Astrocyte (in vitro differentiated cells and primary cell): ENCODE measurements around the gene PDZD2. TPM values are rescaled to one million over a fixed set of nuclear protein-coding genes. Genes with fewer than 3 reads are reported as not detected.

Experiments
- DNase-seq: peaks from one replicate; pipeline ENCODE4 v3.0.0-alpha.2; 2010; ENCODE audit warnings: low read depth
- FAIRE-seq: peaks from 2 replicates; lab custom pipeline; 2011; peaks lifted over from hg19 to GRCh38; lab: Jason Lieb, UNC
- H2AFZ ChIP-seq: 2 replicates; pipeline ENCODE4 v1.6.0; 2012; ENCODE audit warnings: low read depth, low read length, inconsistent platforms
- H3K27ac ChIP-seq: 2 replicates; pipeline ENCODE4 v1.5.1; 2011; ENCODE audit warnings: low read depth, low read length, inconsistent platforms
- H3K27me3 ChIP-seq: 2 replicates; pipeline ENCODE4 v1.6.0; 2011; ENCODE audit warnings: low read length, inconsistent platforms; ENCODE audit not compliant: insufficient read depth
- H3K36me3 ChIP-seq: 2 replicates; pipeline ENCODE4 v1.5.1; 2011; ENCODE audit warnings: low read length, inconsistent platforms; ENCODE audit not compliant: insufficient read depth
- H3K4me1 ChIP-seq: 2 replicates; pipeline ENCODE4 v1.5.1; 2011; ENCODE audit warnings: low read length, inconsistent platforms; ENCODE audit not compliant: insufficient read depth
- H3K4me2 ChIP-seq: 2 replicates; pipeline ENCODE4 v1.6.0; 2012; ENCODE audit warnings: low read length, inconsistent platforms
- H3K4me3 ChIP-seq: 2 replicates; pipeline ENCODE4 v1.5.1; 2011; ENCODE audit warnings: low read depth, mild to moderate bottlenecking, low read length, inconsistent platforms; ENCODE audit not compliant: insufficient read depth
- H3K79me2 ChIP-seq: 2 replicates; pipeline ENCODE4 v1.6.0; 2012; ENCODE audit warnings: mild to moderate bottlenecking, low read length, inconsistent platforms; ENCODE audit not compliant: insufficient read depth
- H3K9ac ChIP-seq: 2 replicates; pipeline ENCODE4 v1.6.0; 2012; ENCODE audit warnings: mild to moderate bottlenecking, low read length, inconsistent platforms
- H3K9me3 ChIP-seq: 2 replicates; pipeline ENCODE4 v1.5.1; 2012; ENCODE audit warnings: low read depth, mild to moderate bottlenecking, low read length, inconsistent platforms; ENCODE audit not compliant: insufficient read depth
- H4K20me1 ChIP-seq: 2 replicates; pipeline ENCODE4 v1.6.0; 2012; ENCODE audit warnings: low read length, inconsistent platforms; ENCODE audit not compliant: insufficient read depth
- H3K27ac Mint-ChIP-seq: one replicate; pipeline ENCODE4 v1.8.0; 2021; ENCODE audit warnings: mild to moderate bottlenecking, mixed read lengths; ENCODE audit not compliant: unreplicated experiment
- H3K27me3 Mint-ChIP-seq: one replicate; pipeline ENCODE4 v1.8.0; 2021; ENCODE audit warnings: low read depth, mixed read lengths; ENCODE audit not compliant: unreplicated experiment
- H3K36me3 Mint-ChIP-seq: one replicate; pipeline ENCODE4 v1.8.0; 2021; ENCODE audit warnings: low read depth, mixed read lengths; ENCODE audit not compliant: unreplicated experiment
- H3K4me1 Mint-ChIP-seq: one replicate; pipeline ENCODE4 v1.8.0; 2021; ENCODE audit warnings: low read depth, mixed read lengths; ENCODE audit not compliant: unreplicated experiment
- H3K4me3 Mint-ChIP-seq: one replicate; pipeline ENCODE4 v1.8.0; 2021; ENCODE audit warnings: mild to moderate bottlenecking, moderate library complexity, mixed read lengths; ENCODE audit not compliant: unreplicated experiment
- H3K9me3 Mint-ChIP-seq: one replicate; pipeline ENCODE4 v1.8.0; 2021; ENCODE audit warnings: mild to moderate bottlenecking, mixed read lengths; ENCODE audit not compliant: unreplicated experiment
- EZH2 ChIP-seq: IDR thresholded peaks from 2 replicates; pipeline ENCODE4 v1.6.1; 2012; ENCODE audit warnings: mild to moderate bottlenecking, low read length, inconsistent platforms; ENCODE audit not compliant: insufficient read depth
- total RNA-seq: library from RNA; stranded (reverse); gene quantifications from 2 replicates; pipeline ENCODE4 v1.2.1, GENCODE V29; 2021
- TF ChIP-seq, protein P1 (sequence below): IDR thresholded peaks from 2 replicates; pipeline ENCODE4 v1.5.1; 2011; ENCODE audit warnings: low read depth, mild to moderate bottlenecking, inconsistent platforms, low read length, moderate library complexity; ENCODE audit not compliant: insufficient read depth

PDZD2 gene
- total RNA-seq, 1 donor from 2014 or later = 10.3 TPM

DNA sequence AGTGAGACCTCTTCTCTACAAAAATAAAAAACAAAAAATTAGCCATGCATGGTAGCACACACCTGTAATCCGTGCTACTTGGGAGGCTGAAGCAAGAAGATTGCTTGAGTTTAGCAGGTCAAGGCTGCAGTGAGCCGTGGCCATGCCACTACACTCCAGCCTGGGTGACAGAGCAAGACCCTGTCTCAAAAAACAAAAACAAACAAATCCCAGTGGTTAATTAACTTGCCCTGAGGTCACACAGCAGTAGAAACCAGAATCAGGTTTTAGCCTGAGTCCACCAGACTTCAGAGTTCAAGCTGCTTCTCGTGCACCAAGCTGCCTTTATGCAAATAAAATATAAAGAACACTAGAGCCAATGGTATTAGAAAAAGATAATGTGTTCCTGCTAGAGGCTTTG, 365.5 kb downstream of the PDZD2 start:
- Histone ChIP-seq H3K4me3 (no peak overlapping the region), H3K27me3 (no peaks in the 10 kb centered on the region), H3K79me2 (no peaks in the 10 kb centered on the region), H2AFZ (no peak overlapping the region), H3K4me1 (no peaks in the 10 kb centered on the region), H3K4me2 (no peak overlapping the region), H4K20me1 (no peaks in the 10 kb centered on the region), H3K9me3 (no peaks in the 10 kb centered on the region), H3K27ac (no peak overlapping the region), H3K9ac (no peak overlapping the region), H3K36me3 (no peaks in the 10 kb centered on the region)
- Mint-ChIP-seq H3K4me3 (no peak overlapping the region), H3K27me3 (no peaks in the 10 kb centered on the region), H3K4me1 (no peaks in the 10 kb centered on the region), H3K27ac (no peak overlapping the region), H3K9me3 (no peaks in the 10 kb centered on the region), H3K36me3 (peaks cover 11% of the 10 kb centered on the region)
- no peak for FAIRE-seq
- no peak for DNase-seq
- TF ChIP-seq, protein P1, sequence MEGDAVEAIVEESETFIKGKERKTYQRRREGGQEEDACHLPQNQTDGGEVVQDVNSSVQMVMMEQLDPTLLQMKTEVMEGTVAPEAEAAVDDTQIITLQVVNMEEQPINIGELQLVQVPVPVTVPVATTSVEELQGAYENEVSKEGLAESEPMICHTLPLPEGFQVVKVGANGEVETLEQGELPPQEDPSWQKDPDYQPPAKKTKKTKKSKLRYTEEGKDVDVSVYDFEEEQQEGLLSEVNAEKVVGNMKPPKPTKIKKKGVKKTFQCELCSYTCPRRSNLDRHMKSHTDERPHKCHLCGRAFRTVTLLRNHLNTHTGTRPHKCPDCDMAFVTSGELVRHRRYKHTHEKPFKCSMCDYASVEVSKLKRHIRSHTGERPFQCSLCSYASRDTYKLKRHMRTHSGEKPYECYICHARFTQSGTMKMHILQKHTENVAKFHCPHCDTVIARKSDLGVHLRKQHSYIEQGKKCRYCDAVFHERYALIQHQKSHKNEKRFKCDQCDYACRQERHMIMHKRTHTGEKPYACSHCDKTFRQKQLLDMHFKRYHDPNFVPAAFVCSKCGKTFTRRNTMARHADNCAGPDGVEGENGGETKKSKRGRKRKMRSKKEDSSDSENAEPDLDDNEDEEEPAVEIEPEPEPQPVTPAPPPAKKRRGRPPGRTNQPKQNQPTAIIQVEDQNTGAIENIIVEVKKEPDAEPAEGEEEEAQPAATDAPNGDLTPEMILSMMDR = no peak
- TF ChIP-seq EZH2 = no peak

- Mint-ChIP-seq H3K27me3 (no peaks in the 10 kb centered on the region), H3K9me3 (no peaks in the 10 kb centered on the region), H3K4me3 (no peak overlapping the region), H3K36me3 (peaks cover 4% of the 10 kb centered on the region), H3K4me1 (peaks cover 7% of the 10 kb centered on the region), H3K27ac (no peak overlapping the region)
- TF ChIP-seq EZH2 = no peak
- TF ChIP-seq, protein P1 = no peak
- no peak overlapping the region for H3K4me2 ChIP-seq
- H3K4me1 ChIP-seq = no peaks in the 10 kb centered on the region
- DNase-seq = no peak
- no peak overlapping the region for H2AFZ ChIP-seq
- H3K27me3 ChIP-seq = no peaks in the 10 kb centered on the region
- no peak for FAIRE-seq
- no peaks in the 10 kb centered on the region for H3K9me3 ChIP-seq
- no peak overlapping the region for H3K4me3 ChIP-seq
- no peaks in the 10 kb centered on the region for H3K36me3 ChIP-seq
- no peak overlapping the region for H3K27ac ChIP-seq
- no peak overlapping the region for H3K9ac ChIP-seq
- H4K20me1 ChIP-seq = no peaks in the 10 kb centered on the region
- H3K79me2 ChIP-seq = no peaks in the 10 kb centered on the region
These were observed 369.8 kb downstream of the PDZD2 start for GRCh38 chr5:32008746-32009145.

DNA sequence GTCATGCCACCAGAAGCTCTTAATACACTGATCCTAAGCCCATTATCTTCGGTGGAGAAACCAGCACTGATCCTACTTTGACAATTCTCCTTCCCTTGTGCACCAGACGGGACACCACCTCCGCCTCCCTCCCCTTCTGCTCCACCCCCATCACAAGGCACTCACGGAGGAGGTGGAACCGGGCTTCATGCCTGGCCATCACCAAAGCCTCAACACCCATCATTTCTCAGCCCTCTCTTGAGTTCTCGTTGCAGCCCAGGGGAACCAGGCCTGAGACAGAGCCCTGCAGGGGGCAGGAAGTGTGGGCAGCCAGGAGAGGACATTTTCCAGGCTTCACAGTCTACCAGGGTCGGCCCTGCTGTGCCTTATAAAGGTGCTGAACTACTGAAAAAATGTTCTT, 374.7 kb downstream of the PDZD2 start:
- no peak overlapping the region for H3K27ac Mint-ChIP-seq
- Histone ChIP-seq H2AFZ (peak overlapping the region; percentile 42), H3K4me2 (no peak overlapping the region), H3K27me3 (no peaks in the 10 kb centered on the region), H4K20me1 (no peaks in the 10 kb centered on the region), H3K27ac (no peak overlapping the region), H3K4me1 (peaks cover 5% of the 10 kb centered on the region), H3K79me2 (no peaks in the 10 kb centered on the region), H3K9ac (no peak overlapping the region), H3K4me3 (no peak overlapping the region), H3K9me3 (no peaks in the 10 kb centered on the region), H3K36me3 (no peaks in the 10 kb centered on the region)
- FAIRE-seq (no peak), DNase-seq (no peak)
- H3K9me3 Mint-ChIP-seq = no peaks in the 10 kb centered on the region
- TF ChIP-seq, protein P1 = no peak
- TF ChIP-seq EZH2 = no peak
- peaks cover 4% of the 10 kb centered on the region for H3K36me3 Mint-ChIP-seq
- H3K4me3 Mint-ChIP-seq = no peak overlapping the region
- H3K4me1 Mint-ChIP-seq = peaks cover 14% of the 10 kb centered on the region
- H3K27me3 Mint-ChIP-seq = peaks cover 5% of the 10 kb centered on the region
